Activated naive CD8-positive, alpha-beta T cell treated with anti-CD3 and anti-CD28 coated beads, Interleukin-2, amount 10 ng/mL, durations not matched to agents 7 days and 5 days (primary cell): ENCODE data around the gene PDZD8. TPM values are rescaled to one million over a fixed set of nuclear protein-coding genes. Genes with fewer than 3 reads are reported as not detected.

Experiments used
- ATAC-seq: fragments of 150-1000 bp; cut with Tn5 transposase; one replicate; pipeline ENCODE4 v1.10.0; 2021; ENCODE audit warnings: low read depth, moderate library complexity
- POLR2A ChIA-PET: fragments of 350-600 bp; sonication (Branson Sonifier 250); formaldehyde crosslinking; loops from one replicate; lab custom pipeline; 2021; ENCODE audit warnings: antibody characterized with exemption; lab: Charles Lee
- DNase-seq: peaks from one replicate; pipeline ENCODE4 v3.0.0; 2021
- H3K27ac Mint-ChIP-seq: one replicate; pipeline ENCODE4 v1.8.0; 2022; ENCODE audit warnings: mild to moderate bottlenecking, mixed read lengths
- H3K27me3 Mint-ChIP-seq: one replicate; pipeline ENCODE4 v1.8.0; 2022; ENCODE audit warnings: mild to moderate bottlenecking, moderate library complexity, mixed read lengths
- H3K36me3 Mint-ChIP-seq: one replicate; pipeline ENCODE4 v1.8.0; 2021; ENCODE audit warnings: mild to moderate bottlenecking, mixed read lengths
- H3K4me1 Mint-ChIP-seq: one replicate; pipeline ENCODE4 v1.8.0; 2021; ENCODE audit warnings: mixed read lengths
- H3K4me3 Mint-ChIP-seq: one replicate; pipeline ENCODE4 v1.8.0; 2022; ENCODE audit warnings: mild to moderate bottlenecking, moderate library complexity, mixed read lengths
- H3K9me3 Mint-ChIP-seq: one replicate; pipeline ENCODE4 v1.8.0; 2021; ENCODE audit warnings: mixed read lengths
- total RNA-seq, 2 experiments: library from RNA; stranded (reverse); gene quantifications; one replicate each; pipeline ENCODE4 v1.2.3, GENCODE V29; 2021

Gene PDZD8
- total RNA-seq, 2 experiments from 2014 or later: 16.0 to 18.8 TPM

GRCh38 chr10:117410557-117410956 lies 35.3 kb upstream of the PDZD8 start:
- DNase-seq: no peak
- POLR2A ChIA-PET: no interaction called here
- Mint-ChIP-seq H3K36me3 (no peaks in the 10 kb centered on the region), H3K27me3 (peaks cover 19% of the 10 kb centered on the region), H3K4me3 (no peak overlapping the region), H3K27ac (no peak overlapping the region), H3K9me3 (no peaks in the 10 kb centered on the region), H3K4me1 (no peaks in the 10 kb centered on the region)
- ATAC-seq: no peak

GRCh38 chr10:117409549-117410305 lies 34.5 kb upstream of the PDZD8 start:
- no peak overlapping the region for H3K4me3 Mint-ChIP-seq
- no peaks in the 10 kb centered on the region for H3K36me3 Mint-ChIP-seq
- no peak overlapping the region for H3K27ac Mint-ChIP-seq
- ATAC-seq (no peak), DNase-seq (no peak)
- POLR2A ChIA-PET: no interaction called here
- no peaks in the 10 kb centered on the region for H3K9me3 Mint-ChIP-seq
- H3K4me1 Mint-ChIP-seq: no peaks in the 10 kb centered on the region
- peaks cover 19% of the 10 kb centered on the region for H3K27me3 Mint-ChIP-seq

- POLR2A ChIA-PET: no interaction called here
- H3K9me3 Mint-ChIP-seq: no peaks in the 10 kb centered on the region
- no peaks in the 10 kb centered on the region for H3K4me1 Mint-ChIP-seq
- ATAC-seq (no peak), DNase-seq (no peak)
- H3K27ac Mint-ChIP-seq: no peak overlapping the region
- no peaks in the 10 kb centered on the region for H3K36me3 Mint-ChIP-seq
- H3K4me3 Mint-ChIP-seq: no peak overlapping the region
- peaks cover 17% of the 10 kb centered on the region for H3K27me3 Mint-ChIP-seq
These were observed 33.5 kb upstream of the PDZD8 start for GRCh38 chr10:117408436-117409384.

GRCh38 chr10:117405730-117406129 lies 30.5 kb upstream of the PDZD8 start:
- Mint-ChIP-seq H3K36me3 (no peaks in the 10 kb centered on the region), H3K9me3 (no peaks in the 10 kb centered on the region), H3K27me3 (peaks cover 14% of the 10 kb centered on the region), H3K4me3 (no peak overlapping the region), H3K4me1 (no peaks in the 10 kb centered on the region), H3K27ac (no peak overlapping the region)
- ATAC-seq (no peak), DNase-seq (no peak)
- POLR2A ChIA-PET: no interaction called here

- no peaks in the 10 kb centered on the region for H3K36me3 Mint-ChIP-seq
These were observed 25.1 kb upstream of the PDZD8 start for GRCh38 chr10:117400329-117400728.

GRCh38 chr10:117399341-117400196 lies 24.3 kb upstream of the PDZD8 start:
- Mint-ChIP-seq H3K27me3 (peaks cover 14% of the 10 kb centered on the region), H3K27ac (no peak overlapping the region), H3K4me3 (no peak overlapping the region), H3K9me3 (no peaks in the 10 kb centered on the region), H3K36me3 (no peaks in the 10 kb centered on the region), H3K4me1 (no peaks in the 10 kb centered on the region)
- DNase-seq (no peak), ATAC-seq (no peak)
- POLR2A ChIA-PET: no interaction called here

More at GRCh38 chr10:117400329-117400728, 25.1 kb upstream of the PDZD8 start:
- ATAC-seq: no peak
- no peak for DNase-seq
- no peaks in the 10 kb centered on the region for H3K9me3 Mint-ChIP-seq
- POLR2A ChIA-PET: no interaction called here
- no peaks in the 10 kb centered on the region for H3K4me1 Mint-ChIP-seq
- H3K4me3 Mint-ChIP-seq: no peak overlapping the region
- H3K27me3 Mint-ChIP-seq: peaks cover 13% of the 10 kb centered on the region
- H3K27ac Mint-ChIP-seq: no peak overlapping the region

- POLR2A ChIA-PET: no interaction called here
- Mint-ChIP-seq H3K9me3 (no peaks in the 10 kb centered on the region), H3K27me3 (peaks cover 9% of the 10 kb centered on the region), H3K4me3 (no peak overlapping the region), H3K27ac (no peak overlapping the region), H3K36me3 (no peaks in the 10 kb centered on the region), H3K4me1 (no peaks in the 10 kb centered on the region)
- no peak for DNase-seq
- no peak for ATAC-seq
These were observed 22.8 kb upstream of the PDZD8 start for GRCh38 chr10:117398029-117398428.

GRCh38 chr10:117391436-117392205 lies 16.4 kb upstream of the PDZD8 start:
- no peak for ATAC-seq
- DNase-seq: no peak
- peaks cover 24% of the 10 kb centered on the region for H3K27me3 Mint-ChIP-seq
- POLR2A ChIA-PET: no interaction called here
- no peaks in the 10 kb centered on the region for H3K4me1 Mint-ChIP-seq
- H3K36me3 Mint-ChIP-seq: no peaks in the 10 kb centered on the region
- no peak overlapping the region for H3K27ac Mint-ChIP-seq
- H3K4me3 Mint-ChIP-seq: no peak overlapping the region
- H3K9me3 Mint-ChIP-seq: no peaks in the 10 kb centered on the region

- no peaks in the 10 kb centered on the region for H3K9me3 Mint-ChIP-seq
- POLR2A ChIA-PET: no interaction called here
- DNase-seq: no peak
- H3K36me3 Mint-ChIP-seq: no peaks in the 10 kb centered on the region
- ATAC-seq: no peak
- no peaks in the 10 kb centered on the region for H3K4me1 Mint-ChIP-seq
- no peak overlapping the region for H3K4me3 Mint-ChIP-seq
- H3K27ac Mint-ChIP-seq: no peak overlapping the region
- H3K27me3 Mint-ChIP-seq: peaks cover 31% of the 10 kb centered on the region
These were observed 15.2 kb upstream of the PDZD8 start for GRCh38 chr10:117390420-117390819.

GRCh38 chr10:117386805-117387204 lies 11.6 kb upstream of the PDZD8 start:
- DNase-seq: no peak
- H3K27ac Mint-ChIP-seq: no peak overlapping the region
- H3K9me3 Mint-ChIP-seq: no peaks in the 10 kb centered on the region
- no peak overlapping the region for H3K4me3 Mint-ChIP-seq
- H3K36me3 Mint-ChIP-seq: no peaks in the 10 kb centered on the region
- H3K4me1 Mint-ChIP-seq: no peaks in the 10 kb centered on the region
- peaks cover 38% of the 10 kb centered on the region for H3K27me3 Mint-ChIP-seq
- POLR2A ChIA-PET: no interaction called here
- ATAC-seq: no peak

GRCh38 chr10:117382861-117383260 lies 7.6 kb upstream of the PDZD8 start:
- H3K9me3 Mint-ChIP-seq: no peaks in the 10 kb centered on the region
- POLR2A ChIA-PET: no interaction called here
- H3K4me1 Mint-ChIP-seq: no peaks in the 10 kb centered on the region

GRCh38 chr10:117374506-117375359 lies 507 bp downstream of the PDZD8 start:
- DNase-seq (peak; percentile 64), ATAC-seq (peak; percentile 38)
- Mint-ChIP-seq H3K4me1 (peaks cover 22% of the 10 kb centered on the region), H3K27me3 (peaks cover 32% of the 10 kb centered on the region), H3K36me3 (peaks cover 7% of the 10 kb centered on the region), H3K4me3 (peak overlapping the region; percentile 93), H3K9me3 (no peaks in the 10 kb centered on the region), H3K27ac (peak overlapping the region; percentile 86)
- POLR2A ChIA-PET: interaction anchor here (1.3 kb wide), 1 partner anchor 13 kb away, joined by 5 read pairs; no protein-coding TSS in a partner anchor

More at GRCh38 chr10:117382861-117383260, 7.6 kb upstream of the PDZD8 start:
- Mint-ChIP-seq H3K27me3 (peaks cover 55% of the 10 kb centered on the region), H3K36me3 (no peaks in the 10 kb centered on the region), H3K4me3 (no peak overlapping the region), H3K27ac (no peak overlapping the region)
- ATAC-seq (no peak), DNase-seq (no peak)
